GM21528 (cell line): ENCODE data around the gene CACNA2D3.
"Not testable (repeated sequence)": the region's sequence is repeated elsewhere in the genome, so short reads cannot be mapped to it uniquely, and the experiment has no call there.

Source experiments
- ATAC-seq: cut with Tn5 transposase; IDR thresholded peaks from one replicate; pipeline ENCODE4 v1.9.1; 2021; ENCODE audit warnings: mild to moderate bottlenecking, moderate library complexity; ENCODE audit not compliant: unreplicated experiment, low FRiP score

CACNA2D3 gene

GRCh38 chr3:54963641-54964040 is 841.3 kb downstream of the CACNA2D3 start:
- no peak for ATAC-seq

GRCh38 chr3:54964081-54964480 is 841.7 kb downstream of the CACNA2D3 start:
- ATAC-seq = no peak

DNA sequence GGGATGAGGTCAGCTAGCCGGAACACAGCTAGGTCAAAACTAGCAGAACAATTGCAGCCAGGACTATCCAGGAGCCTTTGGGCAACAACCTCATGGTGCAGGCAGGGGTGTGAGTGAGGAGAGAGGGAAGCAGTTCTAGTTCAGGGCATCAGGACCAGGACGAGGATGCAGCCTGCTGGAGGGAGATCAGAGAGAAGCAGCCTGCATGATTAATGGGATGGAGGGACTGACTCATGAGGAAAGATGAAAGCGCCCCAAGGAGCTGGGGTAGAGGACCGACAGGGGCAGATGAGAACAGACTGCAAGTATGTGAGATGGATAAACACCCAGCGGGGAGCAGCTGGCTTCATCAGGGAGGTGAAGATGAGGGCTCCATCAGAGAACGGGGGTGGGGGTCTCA is 843.4 kb downstream of the CACNA2D3 start:
- no peak for ATAC-seq

DNA sequence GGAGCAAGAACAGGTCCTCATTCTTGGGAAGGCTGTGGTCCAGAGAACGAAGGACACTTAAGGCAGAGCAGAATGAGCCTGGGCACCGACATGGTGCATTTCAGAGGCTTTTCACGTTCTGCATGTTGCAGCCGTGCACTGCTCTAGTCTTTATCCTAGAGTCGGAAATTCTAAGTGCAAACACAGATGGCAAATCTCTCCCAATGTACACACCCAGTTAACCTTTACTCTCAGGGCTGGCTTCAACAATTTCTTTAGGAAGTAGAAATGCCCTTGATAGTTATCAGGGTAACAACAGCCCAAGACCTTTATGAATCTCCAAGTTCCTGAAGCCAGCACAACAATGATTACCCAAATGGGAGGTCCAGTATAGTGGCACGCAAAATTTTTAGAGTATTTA is 844.6 kb downstream of the CACNA2D3 start:
- no peak for ATAC-seq

DNA sequence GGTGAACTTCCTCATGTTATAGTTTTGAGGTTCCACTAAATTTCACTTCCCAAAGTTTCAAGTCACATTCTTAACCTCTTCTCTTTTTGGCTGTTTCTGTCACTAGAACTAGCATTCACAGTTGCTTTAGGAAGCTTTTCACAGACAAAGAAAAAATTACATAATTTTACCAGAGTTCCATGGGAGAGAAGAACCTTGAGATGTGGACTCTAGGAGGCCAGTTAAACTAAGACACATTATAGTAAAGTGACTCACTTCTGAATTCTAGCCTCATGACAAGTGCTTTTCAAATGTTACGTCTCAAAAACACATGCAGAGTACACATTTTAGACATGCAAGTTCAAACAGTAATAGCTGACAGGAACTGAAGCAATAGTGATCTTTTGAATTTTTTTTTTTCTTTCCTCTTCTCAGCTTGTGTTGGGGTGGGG is 845.4 kb downstream of the CACNA2D3 start:
- no peak for ATAC-seq

DNA sequence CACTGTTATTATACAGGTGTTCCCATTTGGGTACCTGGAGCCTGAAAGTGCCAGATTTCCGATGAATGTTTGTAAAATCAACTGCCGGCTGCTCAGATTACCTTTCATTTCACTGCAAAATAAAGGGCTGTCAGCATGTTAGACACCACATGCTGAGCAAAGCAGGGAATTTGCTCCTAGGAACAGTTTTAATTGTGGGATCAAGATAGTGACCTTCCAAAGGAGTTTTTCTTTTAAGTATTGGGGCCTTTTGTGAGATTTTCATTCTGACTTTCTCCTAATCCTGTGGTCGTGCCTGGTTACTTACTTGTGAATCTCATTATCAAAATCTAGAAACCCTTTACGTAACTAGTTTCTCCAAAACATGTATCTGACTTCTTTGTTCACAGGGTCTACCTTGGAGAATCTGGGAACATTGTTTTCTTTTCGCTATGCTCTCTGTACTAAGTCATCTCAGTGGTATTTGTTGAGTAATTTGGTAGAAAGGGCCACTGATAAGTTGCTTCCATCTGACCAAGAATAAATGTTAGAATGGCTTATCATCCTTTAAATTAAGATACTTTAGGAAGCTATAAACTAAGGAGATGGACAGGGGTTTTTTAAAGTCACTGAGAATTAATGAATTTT is 846.3 kb downstream of the CACNA2D3 start:
- no peak for ATAC-seq

DNA sequence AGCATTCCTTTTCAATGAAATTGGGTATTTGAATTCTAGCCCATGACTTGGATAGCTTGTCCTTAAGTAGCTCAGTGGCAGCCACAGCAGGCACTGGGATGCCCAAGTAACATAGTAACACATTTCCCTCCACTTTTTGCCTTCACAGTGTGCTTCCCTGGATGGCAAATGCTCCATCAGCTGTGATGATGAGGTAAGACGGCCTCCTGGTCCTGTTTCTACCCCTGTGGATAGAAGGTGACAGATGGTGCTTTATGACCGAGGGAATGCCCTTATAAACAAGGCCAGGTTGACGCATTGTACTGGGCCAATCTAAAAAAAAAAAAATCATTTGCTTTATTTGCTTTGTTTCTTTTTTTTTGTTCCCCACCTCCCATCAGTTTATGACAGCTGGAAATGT is 847.3 kb downstream of the CACNA2D3 start:
- no peak for ATAC-seq

DNA sequence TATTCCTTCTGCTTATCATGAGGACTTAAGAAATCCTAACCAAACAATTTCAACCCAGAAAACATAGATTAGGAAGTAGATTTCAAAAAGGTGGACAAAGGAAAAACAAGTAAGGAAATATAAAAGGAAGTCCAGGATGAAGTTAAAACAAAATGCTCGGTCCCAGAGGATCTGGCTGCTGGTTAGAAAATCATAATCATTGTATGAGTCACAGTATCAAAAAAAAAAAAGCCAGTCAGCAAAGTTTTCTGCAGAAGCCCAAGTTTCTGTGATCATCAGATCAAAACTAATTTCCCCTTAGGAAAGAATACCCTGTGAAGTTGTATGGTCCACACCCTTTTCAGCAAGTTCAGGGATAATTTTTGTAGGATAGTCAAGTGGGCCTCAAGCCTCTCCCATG is 848.5 kb downstream of the CACNA2D3 start:
- no peak for ATAC-seq

GRCh38 chr3:54977439-54977838 is 855.1 kb downstream of the CACNA2D3 start:
- ATAC-seq = no peak

GRCh38 chr3:54977946-54978345 is 855.6 kb downstream of the CACNA2D3 start:
- not testable (repeated sequence) for ATAC-seq

- no peak for ATAC-seq
Observed at GRCh38 chr3:54982807-54983206, 860.5 kb downstream of the CACNA2D3 start.

GRCh38 chr3:54983266-54984099 is 861.1 kb downstream of the CACNA2D3 start:
- no peak for ATAC-seq

DNA sequence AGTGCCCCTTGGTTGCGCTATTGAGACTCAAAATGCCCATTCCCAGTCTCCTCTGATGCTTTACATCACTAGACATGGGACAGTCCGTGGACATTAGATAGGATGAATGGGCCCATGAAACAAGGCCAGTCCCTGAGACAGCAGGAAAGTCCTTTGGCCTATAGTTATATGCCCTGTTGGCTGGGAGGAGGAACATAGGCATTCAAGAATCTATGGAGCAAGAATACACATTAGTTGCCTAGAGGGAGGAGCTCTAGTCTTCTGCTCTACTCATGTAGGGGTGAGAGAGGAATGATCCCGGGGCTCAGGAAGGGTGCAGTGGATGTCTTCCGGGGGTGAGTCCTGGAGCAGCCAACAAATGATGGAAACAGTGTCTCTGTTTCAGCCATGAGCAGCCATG is 863.5 kb downstream of the CACNA2D3 start:
- ATAC-seq = no peak

DNA sequence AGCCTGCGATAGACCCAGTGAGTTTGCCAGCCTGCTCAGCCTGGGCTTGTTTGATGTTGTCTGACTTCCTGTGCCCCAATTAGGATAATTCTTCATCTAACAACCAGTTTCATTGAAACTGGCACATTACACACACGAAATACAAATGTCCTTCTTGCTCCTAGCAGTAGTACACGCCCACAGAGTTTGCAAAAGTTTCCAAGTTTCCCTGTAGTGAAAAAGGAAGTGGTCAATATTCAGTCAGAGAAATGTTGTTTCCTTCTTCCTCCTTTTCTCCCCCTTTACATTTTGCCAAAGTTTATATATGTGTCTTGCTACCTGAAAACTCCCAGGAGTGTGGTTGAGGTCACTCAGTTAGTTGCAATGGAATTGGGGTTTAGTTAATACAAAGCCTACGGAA is 863.9 kb downstream of the CACNA2D3 start:
- no peak for ATAC-seq

- ATAC-seq = no peak
Observed at GRCh38 chr3:54987719-54988118, 865.4 kb downstream of the CACNA2D3 start.

- ATAC-seq = no peak
Observed at GRCh38 chr3:54988302-54988837, 866.0 kb downstream of the CACNA2D3 start.

GRCh38 chr3:54988838-54989630 is 866.7 kb downstream of the CACNA2D3 start:
- ATAC-seq = no peak

GRCh38 chr3:54994111-54994513 is 871.8 kb downstream of the CACNA2D3 start:
- ATAC-seq = no peak

- no peak for ATAC-seq
Observed at GRCh38 chr3:54999159-54999558, 876.8 kb downstream of the CACNA2D3 start.

DNA sequence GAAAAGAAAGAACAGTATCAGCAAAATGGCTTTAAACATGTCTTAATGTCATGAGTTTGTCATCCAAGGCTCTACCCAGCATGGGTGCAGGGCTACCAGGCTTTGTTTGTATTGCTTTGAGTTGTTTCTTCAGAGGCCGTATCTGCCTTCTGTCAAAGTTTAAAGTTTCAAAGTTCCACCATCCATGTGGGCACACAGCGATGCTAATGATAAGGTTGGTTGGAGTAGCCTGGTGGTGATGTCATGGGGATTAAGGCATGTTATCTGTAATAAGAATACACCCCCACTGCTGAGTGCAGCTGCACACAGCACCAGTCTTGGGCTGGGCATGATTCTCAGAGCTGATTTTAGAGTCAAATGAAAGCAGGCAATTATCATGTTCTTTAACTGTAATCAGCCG is 877.5 kb downstream of the CACNA2D3 start:
- no peak for ATAC-seq

DNA sequence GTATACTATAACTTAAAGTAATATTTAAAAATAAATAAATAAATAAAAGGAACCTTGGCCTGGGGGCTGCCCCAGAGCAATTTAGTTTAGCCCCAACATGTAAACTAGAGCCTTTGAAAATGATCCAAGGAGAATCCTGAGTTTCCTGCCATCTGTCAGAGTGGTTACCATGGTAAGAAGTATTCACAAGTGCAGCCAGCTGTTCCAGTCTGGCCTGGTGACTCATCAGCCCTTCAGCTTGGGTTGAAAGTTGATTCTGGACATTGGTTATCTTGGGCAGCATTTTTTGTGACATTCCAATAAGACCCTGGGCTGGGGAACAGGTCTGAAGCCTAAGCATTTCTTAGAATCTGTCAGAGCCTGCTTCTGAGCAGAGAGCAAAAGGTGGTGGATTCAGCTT is 878.2 kb downstream of the CACNA2D3 start:
- ATAC-seq = no peak
